Fibroblast of villous mesenchyme (primary cell): ENCODE measurements around the gene PCDHGB4. TPM values are rescaled to one million over a fixed set of nuclear protein-coding genes. Genes with fewer than 3 reads are reported as not detected.
"Not testable (repeated sequence)": the region's sequence is repeated elsewhere in the genome, so short reads cannot be mapped to it uniquely, and the experiment has no call there.

Experiments
- DNase-seq: peaks from one replicate; pipeline ENCODE4 v3.0.0-alpha.2; 2010; ENCODE audit warnings: low read depth
- H3K4me3 ChIP-seq: 2 replicates; pipeline ENCODE4 v1.5.1; 2011; ENCODE audit warnings: low read depth, mild to moderate bottlenecking, low read length
- CTCF ChIP-seq: IDR thresholded peaks from 2 replicates; pipeline ENCODE4 v1.5.1; 2012; ENCODE audit warnings: low read depth, mild to moderate bottlenecking, low read length; ENCODE audit not compliant: insufficient read depth
- total RNA-seq: library from RNA; depleted of rRNA; stranded (reverse); fragments of >200 nt; gene quantifications from 2 replicates; pipeline ENCODE4 v1.2.3, GENCODE V29; 2012

PCDHGB4 gene
- total RNA-seq, 1 donor: 13.4 TPM

- peak; percentile 50 for TF ChIP-seq CTCF
- H3K4me3 ChIP-seq: peak within 1 kb of the TSS; percentile 31
- peak; percentile 54 for DNase-seq
Measured at GRCh38 chr5:141369994-141370848, 17.3 kb upstream of the PCDHGB4 start, which contains the start of gene PCDHGB3. TSS of gene PCDHGB3 (plus strand) at chr5:141370242. CDS start at chr5:141370395, 153 bp downstream.

DNA sequence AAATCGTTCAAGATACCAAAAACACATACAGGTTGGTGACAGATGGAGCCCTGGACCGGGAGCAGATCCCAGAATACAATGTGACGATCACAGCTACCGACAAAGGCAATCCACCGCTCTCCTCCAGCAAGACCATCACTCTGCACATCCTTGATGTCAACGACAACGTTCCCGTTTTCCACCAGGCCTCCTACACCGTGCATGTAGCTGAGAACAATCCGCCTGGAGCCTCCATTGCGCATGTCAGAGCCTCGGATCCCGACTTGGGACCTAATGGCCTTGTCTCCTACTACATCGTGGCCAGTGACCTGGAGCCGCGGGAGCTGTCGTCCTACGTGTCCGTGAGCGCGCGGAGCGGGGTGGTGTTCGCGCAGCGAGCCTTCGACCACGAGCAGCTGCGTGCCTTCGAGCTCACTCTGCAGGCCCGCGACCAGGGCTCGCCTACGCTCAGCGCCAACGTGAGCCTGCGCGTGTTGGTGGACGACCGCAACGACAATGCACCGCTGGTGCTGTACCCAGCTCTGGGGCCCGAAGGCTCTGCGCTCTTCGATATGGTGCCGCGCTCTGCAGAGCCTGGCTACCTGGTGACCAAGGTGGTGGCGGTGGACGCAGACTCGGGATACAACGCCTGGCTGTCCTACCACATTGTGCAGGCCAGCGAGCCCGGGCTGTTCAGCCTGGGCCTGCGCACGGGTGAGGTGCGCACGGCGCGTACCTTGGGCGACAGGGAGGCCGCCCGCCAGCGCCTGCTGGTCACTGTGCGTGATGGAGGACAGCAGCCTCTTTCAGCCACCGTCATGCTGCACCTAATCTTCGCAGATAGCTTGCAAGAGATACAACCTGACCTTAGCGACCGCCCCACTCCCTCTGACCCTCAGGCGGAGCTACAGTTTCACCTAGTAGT lies 15.7 kb upstream of the PCDHGB4 start:
- TF ChIP-seq CTCF: no peak
- H3K4me3 ChIP-seq: no peak overlapping the region
- DNase-seq: no peak

DNA sequence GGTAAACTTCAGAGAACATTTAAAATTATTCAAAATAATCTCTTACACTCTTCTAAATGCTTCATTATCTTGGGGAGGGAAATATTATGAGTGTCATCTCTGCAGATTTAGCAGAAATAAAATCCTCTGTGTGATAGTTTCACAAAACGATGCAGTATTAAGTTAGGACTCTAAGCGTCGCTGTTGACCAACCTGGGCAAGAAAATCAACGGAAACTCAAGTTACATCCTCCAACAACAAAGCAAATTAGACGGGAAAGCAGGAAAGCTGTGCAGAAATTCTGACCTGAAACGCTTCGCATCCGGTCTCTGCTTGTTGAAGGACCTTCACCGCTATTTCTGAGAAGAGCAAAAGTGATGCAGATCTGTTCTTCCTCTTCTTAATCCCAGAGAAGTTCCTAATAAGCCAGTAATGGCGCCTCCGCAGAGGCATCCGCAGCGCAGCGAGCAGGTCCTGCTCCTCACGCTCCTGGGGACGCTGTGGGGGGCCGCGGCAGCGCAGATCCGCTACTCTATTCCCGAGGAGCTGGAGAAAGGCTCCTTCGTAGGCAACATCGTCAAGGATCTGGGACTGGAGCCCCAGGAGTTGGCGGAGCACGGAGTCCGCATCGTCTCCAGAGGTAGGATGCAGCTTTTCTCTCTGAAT lies 13.7 kb upstream of the PCDHGB4 start, which contains the start of gene PCDHGA6:
Gene PCDHGA6, plus strand, starts transcription at position 219 of the 645 bp plus-strand sequence. Its CDS starts 193 bp downstream, at position 412.
- peak; percentile 65 for TF ChIP-seq CTCF
- peak; percentile 43 for DNase-seq
- peak within 1 kb of the TSS; percentile 44 for H3K4me3 ChIP-seq

- no peak overlapping the region for H3K4me3 ChIP-seq
- DNase-seq: no peak
- no peak for TF ChIP-seq CTCF
Measured at GRCh38 chr5:141374627-141375026, 12.9 kb upstream of the PCDHGB4 start.

GRCh38 chr5:141375444-141376155 lies 11.9 kb upstream of the PCDHGB4 start:
- not testable (repeated sequence) for DNase-seq, H3K4me3 ChIP-seq

GRCh38 chr5:141382469-141383294 lies 4.8 kb upstream of the PCDHGB4 start, which contains the start of gene PCDHGA7:
TSS of gene PCDHGA7 (plus strand) at chr5:141382742. CDS start at chr5:141382900, 158 bp downstream.
- peak; percentile 54 for DNase-seq
- TF ChIP-seq CTCF: peak; percentile 68

More at GRCh38 chr5:141382469-141383294, 4.8 kb upstream of the PCDHGB4 start, which contains the start of gene PCDHGA7:
- peak within 1 kb of the TSS; percentile 69 for H3K4me3 ChIP-seq
